Anterior cingulate cortex (tissue), 58 donors: ENCODE data around the gene TANK.
A peak's percentile ranks its signal among the peaks of the same experiment; 100 is the strongest.

Experiments
- DNase-seq, 58 donors: peaks; one replicate each; lab custom pipeline; 2025; lab: John Stamatoyannopoulos, UW

Gene TANK

GRCh38 chr2:161160226-161161073 is at the start of gene TANK:
TANK (plus strand) TSS chr2:161160428; CDS start chr2:161179663, 19,235 bp downstream.
- DNase-seq = peak; percentile 30 to 92 (median 80)

- DNase-seq = no peak
Measured at GRCh38 chr2:161111531-161111930, 48.7 kb upstream of the TANK start.

GRCh38 chr2:161112908-161113307 is 47.3 kb upstream of the TANK start:
- DNase-seq = no peak

- DNase-seq = no peak
Measured at GRCh38 chr2:161113693-161114575, 46.3 kb upstream of the TANK start.

GRCh38 chr2:161115205-161115604 is 45.0 kb upstream of the TANK start:
- no peak for DNase-seq

GRCh38 chr2:161115605-161116380 is 44.4 kb upstream of the TANK start:
- DNase-seq = no peak

- DNase-seq = no peak
Measured at GRCh38 chr2:161116509-161116908, 43.7 kb upstream of the TANK start.

- no peak for DNase-seq
Measured at GRCh38 chr2:161117506-161117905, 42.7 kb upstream of the TANK start.

GRCh38 chr2:161118722-161119121 is 41.5 kb upstream of the TANK start:
- DNase-seq = no peak

- no peak for DNase-seq
Measured at GRCh38 chr2:161119483-161119882, 40.7 kb upstream of the TANK start.

GRCh38 chr2:161120775-161121174 is 39.5 kb upstream of the TANK start:
- DNase-seq = no peak

- no peak for DNase-seq
Measured at GRCh38 chr2:161121622-161122021, 38.6 kb upstream of the TANK start.

- DNase-seq = peak in 28 of 58 donors; percentile 1 to 61 (median 12)
Measured at GRCh38 chr2:161122772-161123530, 37.3 kb upstream of the TANK start.

GRCh38 chr2:161123531-161124030 is 36.6 kb upstream of the TANK start:
- DNase-seq = no peak

GRCh38 chr2:161124201-161124600 is 36.0 kb upstream of the TANK start:
- DNase-seq = no peak

GRCh38 chr2:161128885-161129284 is 31.3 kb upstream of the TANK start:
- DNase-seq = no peak

- DNase-seq = no peak
Measured at GRCh38 chr2:161130354-161130753, 29.9 kb upstream of the TANK start.

GRCh38 chr2:161131074-161131680 is 29.1 kb upstream of the TANK start:
- DNase-seq = no peak

- no peak for DNase-seq
Measured at GRCh38 chr2:161131804-161132203, 28.4 kb upstream of the TANK start.
